Activated CD4-positive, CD25-positive, alpha-beta regulatory T cell (primary cell): ENCODE data around the gene CYP4Z1.
"Not testable (repeated sequence)": the region's sequence is repeated elsewhere in the genome, so short reads cannot be mapped to it uniquely, and the experiment has no call there.

ENCODE experiments used
- DNase-seq, 4 experiments: peaks; one replicate each; lab custom pipeline; 2025; lab: John Stamatoyannopoulos, UW

Gene CYP4Z1

DNA sequence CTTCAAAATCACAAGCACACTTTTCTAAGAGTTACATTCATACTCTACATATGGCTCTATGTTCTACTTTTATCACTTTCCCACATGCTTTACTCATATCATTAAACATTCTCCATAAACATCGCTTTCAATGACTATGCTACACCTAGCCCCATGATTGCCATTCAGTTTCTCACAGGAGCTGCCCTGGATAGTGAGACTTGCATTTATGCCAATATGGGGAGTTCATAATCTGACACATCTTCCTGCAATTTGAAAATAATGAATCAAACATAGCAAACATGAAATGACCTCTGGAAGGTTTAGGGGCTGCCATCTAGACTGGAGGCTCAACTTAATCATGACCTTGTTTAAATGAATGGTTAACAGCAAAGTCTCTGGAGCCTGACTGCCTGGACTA lies 61.2 kb downstream of the CYP4Z1 start:
- DNase-seq: no peak

DNA sequence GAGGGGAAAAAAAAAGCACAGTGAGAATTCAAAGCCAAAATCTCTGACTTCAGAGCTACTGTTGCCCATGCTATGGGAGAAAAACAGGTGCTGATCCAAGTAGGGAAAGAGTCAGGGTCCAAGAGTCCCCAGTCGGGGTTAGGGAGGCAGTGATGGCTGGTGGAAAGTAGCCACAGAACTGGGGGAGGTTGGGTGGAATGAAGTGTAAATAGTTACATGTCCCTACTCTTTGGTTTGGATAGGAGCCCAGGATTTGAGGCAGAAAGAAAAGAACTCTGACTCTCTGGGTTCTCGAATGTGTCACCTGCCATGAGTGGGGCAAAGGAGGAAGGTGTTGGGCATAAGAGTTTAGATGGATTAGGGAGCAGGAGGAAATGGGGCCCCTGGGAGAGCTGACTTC lies 61.8 kb downstream of the CYP4Z1 start:
- not testable (repeated sequence) for DNase-seq

DNA sequence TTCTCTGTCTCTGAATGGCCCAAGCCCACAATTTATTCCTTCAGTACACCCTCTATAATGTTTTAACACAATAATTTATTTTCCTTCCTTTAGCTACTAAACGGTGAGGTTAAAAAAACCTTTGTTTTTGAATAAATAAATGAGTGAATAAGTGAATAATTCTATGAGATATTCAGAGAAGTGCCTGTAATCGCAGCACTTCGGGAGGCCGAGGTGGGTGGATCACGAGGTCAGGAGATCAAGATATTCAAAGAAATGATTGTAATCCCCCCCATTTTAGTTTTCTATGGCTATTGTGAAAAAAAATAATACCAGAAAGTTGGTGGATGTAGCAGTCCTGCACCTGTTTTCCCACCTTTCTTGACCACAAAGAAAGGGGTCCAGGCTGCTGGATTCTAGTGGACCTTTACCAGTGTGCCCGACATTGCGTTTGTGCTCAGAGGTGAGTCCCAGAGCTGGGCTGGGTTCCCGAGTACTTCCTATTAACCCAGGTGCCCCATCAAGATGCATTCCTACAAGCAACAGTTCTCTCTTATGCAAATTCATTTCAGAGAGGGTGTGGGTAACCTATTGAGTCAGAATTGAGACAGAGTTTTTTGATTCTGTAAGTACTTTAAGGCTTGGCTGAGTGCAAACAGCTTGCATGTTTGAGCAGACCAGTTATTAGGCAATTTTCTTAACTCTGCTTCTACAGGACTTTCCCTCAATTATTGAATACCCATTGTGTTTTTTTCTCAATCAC lies 62.6 kb downstream of the CYP4Z1 start:
- DNase-seq: not testable (repeated sequence)

DNA sequence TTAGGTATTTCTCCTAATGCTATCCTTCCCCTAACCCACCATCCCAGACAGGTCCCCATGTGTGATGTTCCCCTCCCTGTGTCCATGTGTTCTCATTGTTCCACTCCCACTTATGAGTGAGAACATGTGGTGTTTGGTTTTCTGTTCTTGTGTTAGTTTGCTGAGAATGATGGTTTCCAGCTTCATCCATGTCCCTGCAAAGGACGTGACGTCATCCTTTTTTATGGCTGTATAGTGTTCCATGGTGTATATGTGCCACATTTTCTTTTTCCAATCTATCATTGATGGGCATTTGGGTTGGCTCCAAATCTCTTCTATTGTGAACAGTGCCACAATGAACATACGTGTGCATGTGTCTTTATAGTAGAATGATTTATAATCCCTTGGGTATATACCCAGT lies 65.6 kb downstream of the CYP4Z1 start:
- not testable (repeated sequence) for DNase-seq

DNA sequence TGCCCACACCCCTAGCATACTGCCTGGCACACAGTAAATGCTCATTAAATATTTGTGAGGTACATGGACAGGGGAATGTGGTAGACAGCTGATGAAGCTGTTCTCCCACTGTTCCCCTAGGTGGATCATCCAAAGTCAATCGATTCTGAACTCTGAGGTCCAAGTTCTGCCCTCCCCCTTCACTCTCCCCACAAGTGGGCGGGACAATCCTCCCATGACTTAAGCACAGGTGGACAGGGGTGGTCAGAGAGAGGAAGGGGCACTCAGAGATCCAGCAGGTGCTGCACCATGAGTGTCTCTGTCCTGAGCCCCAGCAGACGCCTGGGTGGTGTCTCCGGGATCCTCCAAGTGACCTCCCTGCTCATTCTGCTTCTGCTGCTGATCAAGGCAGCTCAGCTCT lies 70.2 kb downstream of the CYP4Z1 start, which contains the start of gene CYP4A22:
TSS of gene CYP4A22 (plus strand) at position 244 of the 400 bp plus-strand sequence. CDS start at position 289, 45 bp downstream.
- DNase-seq: no peak

DNA sequence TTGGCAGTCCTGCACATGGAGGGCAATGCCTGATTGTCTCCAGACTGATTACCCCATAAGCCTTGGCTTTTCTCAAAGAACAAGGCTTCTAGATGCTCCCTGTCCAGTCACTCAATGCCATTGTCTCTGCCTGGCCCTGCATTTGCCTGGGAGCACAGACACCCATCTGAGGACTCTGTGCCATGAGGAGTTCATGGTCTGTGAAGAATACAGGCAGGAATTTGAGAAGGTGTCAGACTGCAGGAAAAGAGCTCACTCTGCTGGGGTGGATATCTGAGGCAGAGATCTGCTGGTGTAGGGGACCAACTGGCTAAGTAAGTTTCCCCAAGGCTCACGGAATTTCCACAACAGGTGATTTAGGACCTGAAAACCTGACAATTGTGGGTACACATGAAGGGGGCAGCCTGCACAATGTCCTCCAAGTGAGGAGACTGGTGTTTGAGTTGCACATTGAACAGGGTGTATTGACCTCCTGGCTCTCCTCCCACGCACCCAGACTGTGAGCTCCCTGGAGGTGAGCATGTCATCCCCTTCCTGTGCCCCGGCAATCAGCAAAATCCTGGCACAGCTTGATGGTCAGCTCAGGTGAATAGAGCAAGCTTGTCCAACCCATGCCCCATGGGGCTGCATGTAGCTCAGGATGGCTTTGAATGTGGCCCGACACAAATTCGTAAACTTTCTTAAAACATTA lies 71.0 kb downstream of the CYP4Z1 start:
- no peak for DNase-seq

DNA sequence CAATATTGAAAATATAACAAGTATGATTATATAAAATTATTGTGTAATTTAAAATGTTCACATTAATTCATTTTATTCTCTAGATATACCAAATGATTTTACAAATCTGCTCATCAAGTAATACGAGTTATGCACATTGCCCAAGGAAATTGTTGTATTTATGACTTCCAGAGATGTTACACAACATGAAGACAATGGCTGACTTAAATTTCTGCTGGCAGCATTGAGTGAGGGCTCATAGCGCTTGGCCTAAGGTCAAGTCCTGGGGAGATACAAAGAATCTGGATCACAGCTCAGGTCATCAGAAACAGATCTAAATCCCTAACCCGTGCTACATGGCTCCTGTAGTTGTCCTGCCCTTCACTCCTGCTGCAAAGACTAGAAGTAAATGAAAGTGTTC lies 73.3 kb downstream of the CYP4Z1 start:
- DNase-seq: not testable (repeated sequence)

DNA sequence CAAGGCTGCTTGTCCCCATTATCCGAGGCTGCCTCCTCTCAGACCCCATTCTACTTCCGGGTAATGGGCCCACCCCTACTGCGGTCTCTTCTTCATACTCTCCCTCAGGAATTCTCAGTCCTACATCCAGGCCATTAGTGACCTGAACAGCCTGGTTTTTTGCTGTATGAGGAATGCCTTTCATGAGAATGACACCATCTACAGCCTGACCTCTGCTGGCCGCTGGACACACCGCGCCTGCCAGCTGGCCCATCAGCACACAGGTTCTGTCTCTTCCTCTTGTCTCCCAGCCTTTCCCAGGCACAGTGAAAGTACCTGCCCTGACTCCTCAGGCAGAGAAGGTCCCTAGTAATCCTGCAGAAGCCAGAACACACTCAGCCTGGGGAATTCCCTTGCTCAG lies 76.6 kb downstream of the CYP4Z1 start:
- DNase-seq: not testable (repeated sequence)

DNA sequence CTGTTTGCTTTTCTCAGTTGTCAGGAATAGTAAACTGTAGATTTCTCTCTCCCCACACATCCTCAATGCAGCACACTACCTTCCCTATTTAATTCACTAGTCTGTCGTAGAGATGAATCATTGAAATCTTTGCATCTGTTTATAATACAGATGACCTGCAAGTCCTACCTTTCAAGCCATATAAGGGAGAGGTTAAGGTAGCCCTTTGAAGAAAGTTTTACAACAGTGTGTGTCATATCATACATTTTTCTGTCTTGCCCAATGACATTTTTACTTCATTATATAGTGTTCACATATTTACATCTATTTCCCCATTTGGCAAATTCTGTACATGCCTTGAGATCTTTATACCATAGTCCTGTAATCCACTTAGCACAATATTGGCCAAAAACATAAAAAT lies 79.5 kb downstream of the CYP4Z1 start:
- DNase-seq: not testable (repeated sequence)

DNA sequence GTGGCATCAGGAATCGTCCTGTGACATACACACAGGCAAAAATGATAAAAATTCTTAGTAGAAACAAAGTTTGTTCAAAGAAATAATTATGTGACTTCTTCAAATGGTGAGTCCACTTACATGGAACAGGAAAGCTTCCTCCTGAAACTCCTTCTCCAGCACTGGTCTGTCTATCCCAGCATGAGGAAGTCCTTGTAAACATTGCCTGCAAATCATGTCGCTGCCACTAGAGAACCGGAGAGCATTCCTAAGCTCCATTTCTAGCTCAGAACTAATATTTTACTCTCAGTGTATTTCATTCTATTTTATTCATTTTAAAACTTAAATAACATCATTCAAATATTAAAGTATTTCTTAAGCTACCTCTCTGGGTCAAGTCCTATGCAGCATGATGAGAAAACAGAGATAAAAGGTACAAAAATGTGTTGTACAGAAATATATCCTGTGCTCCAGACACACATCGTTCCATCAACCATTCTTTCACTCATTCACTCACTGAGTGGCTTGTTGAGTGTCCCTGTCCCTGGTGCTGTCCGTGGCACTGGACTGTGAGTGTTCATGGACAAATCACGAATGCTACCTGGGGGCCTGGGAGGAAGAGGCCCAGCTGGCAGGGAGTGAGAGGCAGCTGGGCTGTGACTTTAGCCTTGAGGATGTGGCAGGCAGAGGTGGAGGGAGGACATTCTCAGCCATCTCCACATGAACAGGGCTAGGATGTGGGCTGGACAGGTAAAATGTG lies 80.2 kb downstream of the CYP4Z1 start:
- DNase-seq: no peak

DNA sequence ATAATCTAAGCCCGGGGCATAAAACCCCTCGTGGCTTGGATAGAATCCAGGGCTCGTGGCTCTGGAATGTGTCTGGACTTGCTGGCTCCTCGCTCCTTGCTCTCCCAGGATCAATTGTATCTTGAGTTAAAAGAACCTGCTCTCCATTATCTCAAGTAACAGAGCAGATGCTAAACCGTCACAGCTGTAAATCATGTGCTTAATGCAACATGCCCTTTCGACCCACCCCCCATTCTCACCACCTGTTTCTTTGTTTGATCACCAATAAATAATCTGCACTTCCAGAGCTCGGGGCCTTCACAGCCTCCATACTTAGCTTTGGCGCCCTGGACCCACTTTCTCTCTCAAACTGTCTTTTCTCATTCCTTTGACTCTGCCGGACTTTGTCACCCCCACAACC lies 82.1 kb downstream of the CYP4Z1 start:
- DNase-seq: not testable (repeated sequence)

DNA sequence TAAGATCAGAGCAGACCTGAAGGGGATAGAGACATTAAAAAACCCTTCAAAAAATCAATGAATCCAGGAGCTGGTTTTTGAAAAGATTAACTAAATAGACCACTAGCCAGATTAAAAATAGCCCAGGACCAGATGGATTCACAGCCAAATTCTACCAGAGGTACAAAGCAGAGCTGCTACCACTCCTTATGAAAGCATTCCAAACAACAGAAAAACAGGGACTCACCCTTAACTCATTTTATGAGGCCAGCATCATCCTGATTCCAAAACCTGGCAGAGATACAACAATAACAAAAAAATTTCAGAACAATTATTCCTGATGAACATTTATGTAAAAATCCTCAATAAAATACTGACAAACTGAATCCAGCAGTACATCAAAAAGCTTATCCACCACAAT lies 89.4 kb downstream of the CYP4Z1 start:
- not testable (repeated sequence) for DNase-seq

DNA sequence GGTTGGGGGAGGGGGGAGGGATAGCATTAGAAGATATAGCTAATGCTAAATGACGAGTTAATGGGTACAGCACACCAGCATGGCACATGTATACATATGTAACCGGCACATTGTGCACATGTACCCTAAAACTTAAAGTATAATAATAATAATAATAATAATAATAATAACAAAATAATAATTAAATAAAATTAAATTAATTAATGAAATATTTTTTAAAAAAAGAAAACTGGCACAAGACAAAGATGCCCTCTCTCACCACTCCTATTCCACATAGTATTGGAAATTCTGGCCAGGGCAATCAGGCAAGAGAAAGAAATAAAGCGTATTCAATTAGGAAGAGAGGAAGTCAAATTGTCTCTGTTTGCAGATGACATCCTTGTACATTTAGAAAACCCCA lies 90.9 kb downstream of the CYP4Z1 start:
- not testable (repeated sequence) for DNase-seq

DNA sequence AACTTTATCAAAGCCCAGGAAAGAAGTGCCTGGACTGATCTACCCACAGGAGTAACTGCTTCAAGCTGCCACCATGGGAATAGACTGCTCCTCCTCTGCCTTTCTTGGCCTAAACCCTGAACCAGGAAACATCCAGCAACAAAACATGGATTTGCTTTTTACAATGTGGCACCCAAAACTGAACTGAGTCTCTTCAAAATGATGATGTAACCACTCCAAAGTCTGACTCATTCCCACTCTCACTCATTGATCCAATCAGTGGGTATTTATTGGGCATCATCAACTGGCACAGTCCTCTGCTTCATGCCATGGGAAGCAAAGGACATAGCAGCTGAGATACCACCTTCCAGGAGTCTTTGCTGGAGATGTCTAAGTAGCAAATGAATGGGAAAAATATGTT lies 93.7 kb downstream of the CYP4Z1 start:
- DNase-seq: no peak

DNA sequence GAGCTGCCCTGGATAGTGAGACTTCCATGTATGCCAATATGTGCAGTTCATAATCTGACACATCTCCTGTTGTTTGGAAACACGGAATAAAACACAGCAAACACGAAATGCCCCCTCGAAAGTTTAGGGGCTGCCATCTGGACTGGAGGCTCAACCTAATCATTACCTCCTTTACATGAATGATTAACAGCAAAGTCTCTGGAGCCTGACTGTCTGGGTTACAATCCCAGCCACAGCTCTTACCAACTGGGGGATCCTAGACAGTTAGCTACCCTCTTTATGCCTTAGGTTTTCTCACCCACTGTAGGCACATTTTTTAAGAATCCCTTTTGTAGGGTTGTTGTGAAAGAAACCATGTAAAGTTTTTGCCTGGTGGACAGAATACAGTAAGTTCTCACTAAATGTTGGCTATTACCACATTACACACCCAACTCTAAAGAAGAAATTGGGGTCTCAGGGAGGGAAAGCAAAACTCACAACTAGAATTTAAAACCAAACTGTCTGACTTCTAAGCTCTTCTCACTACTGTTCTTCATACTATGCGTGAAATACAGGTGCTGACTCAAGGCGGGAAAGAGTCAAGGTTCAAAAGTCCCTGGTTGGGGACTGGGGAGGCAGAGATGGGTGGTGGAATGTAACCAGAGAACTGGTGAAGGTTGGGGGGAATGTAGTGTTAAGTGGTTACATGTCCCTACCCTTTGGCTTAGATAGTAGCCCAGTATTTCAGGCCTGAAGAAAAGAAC lies 94.4 kb downstream of the CYP4Z1 start:
- no peak for DNase-seq

DNA sequence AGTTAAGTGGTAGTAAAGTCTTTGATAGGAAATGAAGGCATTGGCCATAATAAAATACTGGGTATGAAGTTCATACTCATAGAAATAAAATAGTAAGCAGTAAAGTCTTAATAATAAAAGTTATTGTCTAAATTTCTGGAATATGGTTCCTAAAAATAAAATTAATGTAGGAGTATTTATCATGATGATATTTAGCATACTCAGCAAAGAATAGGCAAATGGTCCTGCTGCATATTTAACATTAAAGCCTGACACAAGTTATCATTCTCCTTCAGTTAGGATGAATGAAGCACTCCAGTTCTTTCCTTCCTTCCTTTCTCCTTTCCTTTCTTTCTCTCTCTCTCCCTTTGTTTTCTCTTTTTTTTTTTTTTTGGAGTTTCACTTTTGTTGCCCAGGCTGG lies 97.5 kb downstream of the CYP4Z1 start:
- DNase-seq: no peak
